ENCODE data around the gene CPLX4. TPM values are rescaled to one million over a fixed set of nuclear protein-coding genes. Genes with fewer than 3 reads are reported as not detected.

CPLX4 gene
- total and polyA plus RNA-seq, 2 of the 13 experiments (the other 11 are each of a cell fraction or from before 2014, with no cell fraction given), result not detected

- TF ChIP-seq E2F1 (CRISPR knock-in tag; IDR thresholded peaks at IDR 0.05) (no peak), ARID2 (CRISPR knock-in tag; IDR thresholded peaks at IDR 0.05; ENCODE audit: borderline replicate concordance) (no peak), NPAS2 (CRISPR knock-in tag; IDR thresholded peaks at IDR 0.05; ENCODE audit: borderline replicate concordance) (no peak), ARHGAP35 (CRISPR knock-in tag; IDR thresholded peaks at IDR 0.05; ENCODE audit: borderline replicate concordance) (no peak), KAT7 (CRISPR knock-in tag; IDR thresholded peaks at IDR 0.05; ENCODE audit: borderline replicate concordance) (no peak), EEA1 (CRISPR knock-in tag; IDR thresholded peaks at IDR 0.05; ENCODE audit: borderline replicate concordance) (no peak), SYNCRIP (IDR thresholded peaks at IDR 0.05; ENCODE audit: insufficient read depth, low read depth, low read length) (no peak), ZNF513 (CRISPR knock-in tag; conservative IDR thresholded peaks at IDR 0.05) (no peak), ZNF230 (CRISPR knock-in tag; IDR thresholded peaks at IDR 0.05) (no peak), ATRX (CRISPR knock-in tag; IDR thresholded peaks at IDR 0.05; ENCODE audit: borderline replicate concordance) (no peak), ZNF460 (CRISPR knock-in tag; IDR thresholded peaks at IDR 0.05; ENCODE audit: borderline replicate concordance) (no peak)
- TF ChIP-seq, protein P1, sequence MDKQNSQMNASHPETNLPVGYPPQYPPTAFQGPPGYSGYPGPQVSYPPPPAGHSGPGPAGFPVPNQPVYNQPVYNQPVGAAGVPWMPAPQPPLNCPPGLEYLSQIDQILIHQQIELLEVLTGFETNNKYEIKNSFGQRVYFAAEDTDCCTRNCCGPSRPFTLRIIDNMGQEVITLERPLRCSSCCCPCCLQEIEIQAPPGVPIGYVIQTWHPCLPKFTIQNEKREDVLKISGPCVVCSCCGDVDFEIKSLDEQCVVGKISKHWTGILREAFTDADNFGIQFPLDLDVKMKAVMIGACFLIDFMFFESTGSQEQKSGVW (CRISPR knock-in tag; IDR thresholded peaks at IDR 0.05; ENCODE audit: borderline replicate concordance), result no peak
- TF ChIP-seq, protein P2, sequence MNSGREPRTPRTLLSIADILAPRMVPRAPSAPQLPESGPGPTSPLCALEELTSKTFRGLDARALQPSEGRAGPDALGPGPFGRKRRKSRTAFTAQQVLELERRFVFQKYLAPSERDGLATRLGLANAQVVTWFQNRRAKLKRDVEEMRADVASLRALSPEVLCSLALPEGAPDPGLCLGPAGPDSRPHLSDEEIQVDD (CRISPR knock-in tag; IDR thresholded peaks at IDR 0.05; ENCODE audit: borderline replicate concordance), result no peak
- Histone ChIP-seq H3K27ac (ENCODE audit: extremely low read length, insufficient read depth, low read length) (no peak overlapping the region), H3K9me3 (ENCODE audit: low read length) (no peaks in the 10 kb centered on the region), H3K79me2 (ENCODE audit: insufficient read depth, low read length) (no peaks in the 10 kb centered on the region), H3K4me1 (ENCODE audit: insufficient read depth, low read length) (no peaks in the 10 kb centered on the region), H3K27me3 (ENCODE audit: control insufficient read depth in 1 of 2, insufficient read depth in 2 of 2, low read length in 2 of 2) (peaks cover 3 to 59% of the 10 kb centered on the region in 2 experiments), H3K36me3 (replicated peaks in 1 of 2; ENCODE audit: control insufficient read depth in 1 of 2, insufficient read depth in 2 of 2, low read length in 2 of 2) (no peaks in the 10 kb centered on the region), H3K4me3 (replicated peaks in 1 of 3; ENCODE audit: insufficient read depth in 1 of 3, low read depth in 2 of 3, low read length in 3 of 3) (no peak overlapping the region), H4K20me1 (ENCODE audit: insufficient read depth, low read length) (no peaks in the 10 kb centered on the region), H3K9ac (ENCODE audit: insufficient read depth, low read depth, low read length) (no peak overlapping the region), H2AFZ (ENCODE audit: low read length) (no peak overlapping the region), H3K4me2 (ENCODE audit: low read depth, low read length) (no peak overlapping the region)
- ATAC-seq (no peak), DNase-seq (ENCODE audit: low spot score) (no peak), FAIRE-seq (no peak)
- no TSS peak for BruUV-seq (replicated peaks)
- WGBS (ENCODE audit: low lambda C conversion rate), result 0% methylated on average over 3 of the region's 5 CpGs
- in situ Hi-C loops (cut with HindIII; ENCODE audit: extremely low pct_ligation_motif_present, low pct_unique_long_range_greater_than_20kb), result no loop called here
- ChIA-PET CTCF (ENCODE audit: low intra/inter-chr PET ratio, low total read pairs) (no interaction called here), POLR2A (no interaction called here)
- intact Hi-C loops (cut with micrococcal nuclease; ENCODE audit: unreplicated experiment), result no loop called here
Observed at GRCh38 chr18:59278793-59279192, 39.7 kb downstream of the CPLX4 start.
